Fibroblast of lung (primary cell): ENCODE results near the gene ZBTB16.

Source experiments
- EZH2 ChIP-seq: IDR thresholded peaks from 2 replicates; pipeline ENCODE4 v1.5.1; 2012; ENCODE audit warnings: low read length, control low read depth, mild to moderate bottlenecking; ENCODE audit errors: missing control alignments
- TF ChIP-seq, protein P1 (sequence below), 2 donors: IDR thresholded peaks in 1 of 2; conservative IDR thresholded peaks in 1 of 2; 1 replicate in 1 of 2; 2 replicates in 1 of 2; pipeline ENCODE4 v1.5.1; 2011 to 2012; ENCODE audit warnings: low read length in 2 of 2, control low read depth in 1 of 2, inconsistent platforms in 1 of 2, low read depth in 1 of 2, mild to moderate bottlenecking in 1 of 2

DNA sequence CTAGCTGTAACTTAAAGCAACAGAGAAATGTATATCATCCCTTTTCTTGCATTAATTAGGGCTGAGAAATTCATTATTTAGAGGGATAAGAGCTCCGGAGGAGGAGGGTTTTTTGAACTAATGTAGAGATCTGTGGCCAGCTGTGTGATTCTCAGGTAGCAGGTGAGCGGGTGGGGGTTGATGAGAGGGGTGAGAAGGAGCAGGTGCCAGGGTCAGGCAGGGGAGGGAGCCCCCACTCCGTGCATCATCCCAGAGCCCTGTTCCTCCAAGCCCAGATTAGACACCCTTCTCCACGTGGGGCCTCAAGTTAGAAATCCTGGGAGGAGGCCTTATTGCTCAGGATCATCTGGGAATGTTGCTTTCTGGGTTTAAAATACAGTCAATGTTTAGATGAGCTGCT, 24.9 kb downstream of the ZBTB16 start:
- TF ChIP-seq, protein P1, sequence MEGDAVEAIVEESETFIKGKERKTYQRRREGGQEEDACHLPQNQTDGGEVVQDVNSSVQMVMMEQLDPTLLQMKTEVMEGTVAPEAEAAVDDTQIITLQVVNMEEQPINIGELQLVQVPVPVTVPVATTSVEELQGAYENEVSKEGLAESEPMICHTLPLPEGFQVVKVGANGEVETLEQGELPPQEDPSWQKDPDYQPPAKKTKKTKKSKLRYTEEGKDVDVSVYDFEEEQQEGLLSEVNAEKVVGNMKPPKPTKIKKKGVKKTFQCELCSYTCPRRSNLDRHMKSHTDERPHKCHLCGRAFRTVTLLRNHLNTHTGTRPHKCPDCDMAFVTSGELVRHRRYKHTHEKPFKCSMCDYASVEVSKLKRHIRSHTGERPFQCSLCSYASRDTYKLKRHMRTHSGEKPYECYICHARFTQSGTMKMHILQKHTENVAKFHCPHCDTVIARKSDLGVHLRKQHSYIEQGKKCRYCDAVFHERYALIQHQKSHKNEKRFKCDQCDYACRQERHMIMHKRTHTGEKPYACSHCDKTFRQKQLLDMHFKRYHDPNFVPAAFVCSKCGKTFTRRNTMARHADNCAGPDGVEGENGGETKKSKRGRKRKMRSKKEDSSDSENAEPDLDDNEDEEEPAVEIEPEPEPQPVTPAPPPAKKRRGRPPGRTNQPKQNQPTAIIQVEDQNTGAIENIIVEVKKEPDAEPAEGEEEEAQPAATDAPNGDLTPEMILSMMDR (conservative IDR thresholded peaks at IDR 0.05 in 1 of 2, IDR thresholded peaks at IDR 0.05 in 1 of 2; ENCODE audit: low read depth in 1 of 2, low read length in 2 of 2): no peak
- no peak for TF ChIP-seq EZH2
